Stomach smooth muscle (tissue), 2 donors: ENCODE data around the gene C15orf61.

Source experiments
- H3K27ac ChIP-seq: one replicate; pipeline ENCODE4 v1.7.0; 2013; ENCODE audit warnings: mild to moderate bottlenecking, low read length, inconsistent platforms
- H3K27me3 ChIP-seq, 2 donors: one replicate each; pipeline ENCODE4 v1.7.0; 2013; ENCODE audit warnings: low read length in 2 of 2; ENCODE audit not compliant: insufficient read depth in 2 of 2, control insufficient read depth in 1 of 2
- H3K36me3 ChIP-seq, 2 donors: one replicate each; pipeline ENCODE4 v1.7.0; 2013; ENCODE audit warnings: low read length in 2 of 2; ENCODE audit not compliant: control insufficient read depth in 2 of 2, insufficient read depth in 2 of 2
- H3K4me1 ChIP-seq: one replicate; pipeline ENCODE4 v1.7.0; 2013; ENCODE audit warnings: low read length; ENCODE audit not compliant: control insufficient read depth, insufficient read depth
- H3K4me3 ChIP-seq, 2 donors: one replicate each; pipeline ENCODE4 v1.7.0; 2013; ENCODE audit warnings: low read length in 2 of 2
- H3K9ac ChIP-seq, 2 donors: one replicate each; pipeline ENCODE4 v1.7.0; 2013; ENCODE audit warnings: low read length in 2 of 2, mild to moderate bottlenecking in 1 of 2
- H3K9me3 ChIP-seq, 2 donors: one replicate each; pipeline ENCODE4 v1.7.0; 2013; ENCODE audit warnings: low read length in 2 of 2; ENCODE audit not compliant: control insufficient read depth in 2 of 2
- donor health status: healthy.
- donor health status: Pancreatic carcinoma.

C15orf61 gene

GRCh38 chr15:67521029-67521782 lies at the start of gene C15orf61:
Gene C15orf61 (plus strand): TSS chr15:67521131. CDS start chr15:67521249, 118 bp downstream.
- Histone ChIP-seq H3K4me3 (peak within 1 kb of the TSS; percentile 92 to 96), H3K9me3 (no peaks in the 10 kb centered on the region), H3K36me3 (no peaks in the 10 kb centered on the region), H3K27ac (peak within 1 kb of the TSS; percentile 88), H3K9ac (peak within 1 kb of the TSS; percentile 86 to 93), H3K27me3 (no peaks in the 10 kb centered on the region), H3K4me1 (no peaks in the 10 kb centered on the region)

- H3K36me3 ChIP-seq = no peaks in the 10 kb centered on the region
- no peaks in the 10 kb centered on the region for H3K9me3 ChIP-seq
- no peak overlapping the region for H3K4me3 ChIP-seq
- H3K27me3 ChIP-seq = no peaks in the 10 kb centered on the region
- H3K27ac ChIP-seq = no peak overlapping the region
- H3K9ac ChIP-seq = no peak overlapping the region
- H3K4me1 ChIP-seq = no peaks in the 10 kb centered on the region
Observed at GRCh38 chr15:67472957-67473356, 48.0 kb upstream of the C15orf61 start.

- H3K27ac ChIP-seq = no peak overlapping the region
- H3K9me3 ChIP-seq = no peaks in the 10 kb centered on the region
- no peak overlapping the region for H3K9ac ChIP-seq
- no peaks in the 10 kb centered on the region for H3K4me1 ChIP-seq
- H3K4me3 ChIP-seq = no peak overlapping the region
- H3K36me3 ChIP-seq = no peaks in the 10 kb centered on the region
- H3K27me3 ChIP-seq = no peaks in the 10 kb centered on the region
Observed at GRCh38 chr15:67474405-67475110, 46.4 kb upstream of the C15orf61 start.

- Histone ChIP-seq H3K4me3 (no peak overlapping the region), H3K27me3 (no peaks in the 10 kb centered on the region), H3K27ac (no peak overlapping the region), H3K4me1 (no peaks in the 10 kb centered on the region), H3K9ac (no peak overlapping the region), H3K36me3 (no peaks in the 10 kb centered on the region), H3K9me3 (no peaks in the 10 kb centered on the region)
Observed at GRCh38 chr15:67479781-67480505, 41.0 kb upstream of the C15orf61 start.

GRCh38 chr15:67480741-67481140 lies 40.2 kb upstream of the C15orf61 start:
- H3K27ac ChIP-seq = no peak overlapping the region
- no peaks in the 10 kb centered on the region for H3K9me3 ChIP-seq
- no peaks in the 10 kb centered on the region for H3K27me3 ChIP-seq
- H3K4me1 ChIP-seq = no peaks in the 10 kb centered on the region
- no peak overlapping the region for H3K9ac ChIP-seq
- H3K4me3 ChIP-seq = no peak overlapping the region
- H3K36me3 ChIP-seq = no peaks in the 10 kb centered on the region

GRCh38 chr15:67481680-67482079 lies 39.3 kb upstream of the C15orf61 start:
- no peak overlapping the region for H3K4me3 ChIP-seq
- H3K36me3 ChIP-seq = no peaks in the 10 kb centered on the region
- H3K9me3 ChIP-seq = no peaks in the 10 kb centered on the region
- no peak overlapping the region for H3K9ac ChIP-seq
- no peak overlapping the region for H3K27ac ChIP-seq
- H3K4me1 ChIP-seq = no peaks in the 10 kb centered on the region
- H3K27me3 ChIP-seq = no peaks in the 10 kb centered on the region

- no peak overlapping the region for H3K27ac ChIP-seq
Observed at GRCh38 chr15:67495585-67495984, 25.3 kb upstream of the C15orf61 start.

GRCh38 chr15:67501177-67501835 lies 19.6 kb upstream of the C15orf61 start:
- no peak overlapping the region for H3K9ac ChIP-seq
- H3K9me3 ChIP-seq = no peaks in the 10 kb centered on the region
- H3K27me3 ChIP-seq = no peaks in the 10 kb centered on the region
- H3K27ac ChIP-seq = no peak overlapping the region
- no peaks in the 10 kb centered on the region for H3K4me1 ChIP-seq
- no peaks in the 10 kb centered on the region for H3K36me3 ChIP-seq
- no peak overlapping the region for H3K4me3 ChIP-seq

More at GRCh38 chr15:67495585-67495984, 25.3 kb upstream of the C15orf61 start:
- Histone ChIP-seq H3K27me3 (no peaks in the 10 kb centered on the region), H3K4me1 (no peaks in the 10 kb centered on the region), H3K9ac (no peak overlapping the region), H3K4me3 (no peak overlapping the region), H3K9me3 (no peaks in the 10 kb centered on the region), H3K36me3 (peaks cover 0 to 2% of the 10 kb centered on the region in 2 donors)

GRCh38 chr15:67501836-67502461 lies 19.0 kb upstream of the C15orf61 start:
- no peaks in the 10 kb centered on the region for H3K36me3 ChIP-seq
- H3K27me3 ChIP-seq = no peaks in the 10 kb centered on the region
- no peak overlapping the region for H3K27ac ChIP-seq
- no peaks in the 10 kb centered on the region for H3K4me1 ChIP-seq
- H3K4me3 ChIP-seq = no peak overlapping the region
- no peaks in the 10 kb centered on the region for H3K9me3 ChIP-seq
- no peak overlapping the region for H3K9ac ChIP-seq

- H3K4me3 ChIP-seq = no peak overlapping the region
- no peak overlapping the region for H3K9ac ChIP-seq
- no peak overlapping the region for H3K27ac ChIP-seq
- no peaks in the 10 kb centered on the region for H3K27me3 ChIP-seq
- no peaks in the 10 kb centered on the region for H3K9me3 ChIP-seq
- no peaks in the 10 kb centered on the region for H3K4me1 ChIP-seq
- H3K36me3 ChIP-seq = no peaks in the 10 kb centered on the region
Observed at GRCh38 chr15:67504056-67504455, 16.9 kb upstream of the C15orf61 start.
